ENCODE results near the gene MED26.
"Not testable (repeated sequence)": the region's sequence is repeated elsewhere in the genome, so short reads cannot be mapped to it uniquely, and the experiment has no call there.

MED26 gene

GRCh38 chr19:16651421-16652188 lies 23.6 kb upstream of the MED26 start:
- not testable (repeated sequence) for DNase-seq (ENCODE audit: low read depth in 3 of 3)

GRCh38 chr19:16650821-16651220 lies 22.8 kb upstream of the MED26 start:
- no peak for DNase-seq (ENCODE audit: low read depth in 3 of 3)

GRCh38 chr19:16649734-16650133 lies 21.7 kb upstream of the MED26 start:
- no peak for DNase-seq (ENCODE audit: low read depth in 3 of 3)

- DNase-seq (ENCODE audit: low read depth in 3 of 3): no peak
Observed at GRCh38 chr19:16645140-16645539, 17.1 kb upstream of the MED26 start.

- no peak for DNase-seq (ENCODE audit: low read depth in 3 of 3)
Observed at GRCh38 chr19:16641695-16642094, 13.7 kb upstream of the MED26 start.

- DNase-seq (ENCODE audit: low read depth in 3 of 3): no peak
Observed at GRCh38 chr19:16640951-16641350, 12.9 kb upstream of the MED26 start.

GRCh38 chr19:16638666-16639065 lies 10.7 kb upstream of the MED26 start:
- DNase-seq (ENCODE audit: low read depth in 3 of 3): no peak

- no peak for DNase-seq (ENCODE audit: low read depth in 3 of 3)
Observed at GRCh38 chr19:16637535-16637934, 9.5 kb upstream of the MED26 start.

- DNase-seq (ENCODE audit: low read depth in 3 of 3): no peak
Observed at GRCh38 chr19:16631465-16631864, 3.5 kb upstream of the MED26 start.

- no peak for DNase-seq (ENCODE audit: low read depth in 3 of 3)
Observed at GRCh38 chr19:16628984-16629691, 1.1 kb upstream of the MED26 start.

- DNase-seq (ENCODE audit: low read depth in 3 of 3): no peak
Observed at GRCh38 chr19:16627928-16628182, 149 bp downstream of the MED26 start.

- no peak for DNase-seq (ENCODE audit: low read depth in 3 of 3)
Observed at GRCh38 chr19:16627193-16627927, 644 bp downstream of the MED26 start.

GRCh38 chr19:16626796-16627192 lies 1.2 kb downstream of the MED26 start:
- DNase-seq (ENCODE audit: low read depth in 3 of 3): no peak

GRCh38 chr19:16625163-16625958 lies 2.6 kb downstream of the MED26 start:
- no peak for DNase-seq (ENCODE audit: low read depth in 3 of 3)

- no peak for DNase-seq (ENCODE audit: low read depth in 3 of 3)
Observed at GRCh38 chr19:16624236-16624635, 3.8 kb downstream of the MED26 start.

GRCh38 chr19:16623576-16623975 lies 4.4 kb downstream of the MED26 start:
- DNase-seq (ENCODE audit: low read depth in 3 of 3): no peak

- no peak for DNase-seq (ENCODE audit: low read depth in 3 of 3)
Observed at GRCh38 chr19:16623066-16623465, 4.9 kb downstream of the MED26 start.

- DNase-seq (ENCODE audit: low read depth in 3 of 3): no peak
Observed at GRCh38 chr19:16621165-16621800, 6.7 kb downstream of the MED26 start.

GRCh38 chr19:16620584-16620983 lies 7.4 kb downstream of the MED26 start:
- DNase-seq (ENCODE audit: low read depth in 3 of 3): no peak

GRCh38 chr19:16620018-16620417 lies 8.0 kb downstream of the MED26 start:
- no peak for DNase-seq (ENCODE audit: low read depth in 3 of 3)

GRCh38 chr19:16619457-16619856 lies 8.5 kb downstream of the MED26 start:
- no peak for DNase-seq (ENCODE audit: low read depth in 3 of 3)

GRCh38 chr19:16618248-16618647 lies 9.8 kb downstream of the MED26 start:
- DNase-seq (ENCODE audit: low read depth in 3 of 3): no peak
